Measurements from ENCODE around the gene ABCC12. TPM values are rescaled to one million over a fixed set of nuclear protein-coding genes. Genes with fewer than 3 reads are reported as not detected.

ABCC12 gene
- total and polyA plus RNA-seq, 2 of the 4 experiments (the other 2 are of a cell fraction): under 0.01 TPM; not detected in 1

DNA sequence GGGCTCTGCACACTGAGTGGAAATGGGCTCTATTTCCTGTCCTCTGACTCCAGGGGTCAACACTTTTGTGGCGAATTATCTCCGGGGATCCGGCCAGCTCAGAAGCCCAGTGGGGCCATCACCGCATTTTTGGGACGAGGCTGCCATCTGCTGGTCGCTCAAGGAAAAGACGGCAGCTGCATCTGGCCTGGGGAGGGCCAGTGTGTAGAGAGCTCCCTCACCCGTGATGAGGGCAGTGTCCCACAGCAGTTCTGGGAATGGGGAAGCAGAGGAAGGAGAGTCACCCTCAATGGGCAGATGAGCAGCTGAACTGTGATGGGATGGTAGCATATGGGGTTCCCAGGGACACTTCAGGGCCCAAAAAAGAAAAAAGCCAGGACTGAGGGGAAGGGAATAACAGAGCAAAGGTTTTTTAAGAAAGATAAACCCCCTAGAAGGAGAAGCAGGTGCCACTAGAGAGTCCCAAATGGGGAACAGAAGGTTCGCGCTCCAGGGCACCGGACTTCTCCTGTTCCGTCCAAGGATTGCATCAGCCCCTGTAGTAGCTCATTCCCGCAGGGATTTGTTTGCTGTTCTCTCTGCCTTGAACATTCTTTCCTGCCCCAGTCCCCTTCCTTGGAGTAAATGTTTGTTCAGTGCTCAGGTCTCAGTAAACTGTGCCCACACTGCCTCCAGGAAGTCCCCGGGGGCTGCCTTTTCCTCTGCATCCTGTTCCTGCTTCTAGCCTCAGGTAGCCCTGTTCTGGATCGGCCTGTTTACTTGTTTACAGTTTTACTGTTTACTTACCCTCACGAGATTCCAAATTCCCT lies 9.3 kb upstream of the ABCC12 start:
- Histone ChIP-seq H2BK15ac (ENCODE audit: low read depth, low read length) (no peak overlapping the region; the same call in 2 of the 3 replicates), H3K36me3 (ENCODE audit: control insufficient read depth, insufficient read depth, low read length) (no peaks in the 10 kb centered on the region), H4K91ac (ENCODE audit: insufficient read depth, low read depth, low read length) (peak overlapping the region; percentile 26; the same call in 1 of the 2 replicates), H3K27ac (ENCODE audit: insufficient read depth, low read length) (no peak overlapping the region), H3K56ac (ENCODE audit: extremely low read depth, insufficient read depth, low read length) (no peak overlapping the region), H3K4ac (ENCODE audit: low read depth, low read length) (peak overlapping the region; percentile 44; the same call in 1 of the 2 replicates), H3K23ac (ENCODE audit: low read depth, low read length) (no peak overlapping the region), H3K9me3 (ENCODE audit: control insufficient read depth, insufficient read depth, low read length) (no peaks in the 10 kb centered on the region), H3K79me1 (ENCODE audit: low read depth in 1 of 2, low read length in 2 of 2) (no peaks in the 10 kb centered on the region), H2BK120ac (ENCODE audit: low read depth, low read length) (peak overlapping the region; percentile 66), H4K20me1 (ENCODE audit: insufficient read depth, low read length) (no peaks in the 10 kb centered on the region), H3K9ac (ENCODE audit: low read depth, low read length) (no peak overlapping the region), H3K4me1 (ENCODE audit: control insufficient read depth, insufficient read depth, low read length) (no peaks in the 10 kb centered on the region; the same call in 1 of the 2 replicates), H4K5ac (ENCODE audit: low read depth, low read length) (no peak overlapping the region), H3K27me3 (ENCODE audit: control insufficient read depth, insufficient read depth, low read length) (peaks cover 2% of the 10 kb centered on the region; the same call in 1 of the 2 replicates), H3K18ac (ENCODE audit: low read depth, low read length) (no peak overlapping the region), H4K8ac (ENCODE audit: low read depth in 2 of 2, low read length in 2 of 2) (peak overlapping the region in 1 of 2 experiments; percentile 74; a peak in 1 of 4 replicates), H3K4me2 (ENCODE audit: low read depth, low read length) (peak overlapping the region; percentile 72), H2BK20ac (ENCODE audit: low read depth, low read length) (no peak overlapping the region), H2AFZ (replicated peaks; ENCODE audit: low read length, poor library complexity) (peak overlapping the region; percentile 72), H3K4me3 (ENCODE audit: insufficient read depth, low read depth, low read length) (no peak overlapping the region), H2BK5ac (ENCODE audit: low read depth, low read length, poor library complexity, severe bottlenecking) (no peak overlapping the region), H3K9me1 (ENCODE audit: insufficient read depth, low read length) (no peaks in the 10 kb centered on the region), H3K14ac (replicated peaks; ENCODE audit: low read depth, low read length) (no peak overlapping the region; the same call in 1 of the 2 replicates), H2AK5ac (ENCODE audit: low read depth, low read length) (no peak overlapping the region; the same call in 1 of the 2 replicates), H2AK9ac (replicated peaks; ENCODE audit: low read depth, low read length, poor library complexity) (peak overlapping the region; percentile 47)
- DNase-seq (peak; percentile 65), ATAC-seq (ENCODE audit: low read depth) (peak; percentile 99)
- in situ Hi-C loops (cut with MboI; ENCODE audit: low sequenced_read_pairs): loop anchor here (5.0 to 25.0 kb wide), 5 partner anchors 428 to 1218 kb away; partner anchors contain the start of genes ITFG1 and PHKB
- ChIA-PET CTCF (interaction anchor here (0.6 to 2.5 kb wide), 11 partner anchors 10 to 1222 kb away, joined by 3 to 26 read pairs (median 4); partner anchors contain the start of gene NETO2), POLR2A (ENCODE audit: unreplicated experiment) (no interaction called here)
- intact Hi-C loops (cut with micrococcal nuclease): loop anchor here (1.0 to 2.0 kb wide), 7 partner anchors 458 to 1310 kb away; partner anchors contain the start of genes ITFG1, NETO2 and PHKB
- no TSS peak for BruUV-seq (replicated peaks)
- dilution Hi-C loops (cut with HindIII; ENCODE audit: low sequenced_read_pairs, unreplicated experiment): no loop called here
- 7% methylated on average over 3 of the region's 16 CpGs; no CpG with 5 or more reads in 1 of the 2 experiments for WGBS, 2 experiments (ENCODE audit: extremely low coverage in 2 of 2, insufficient read length in 1 of 2)
- TF ChIP-seq MXI1 (IDR thresholded peaks at IDR 0.05; ENCODE audit: borderline replicate concordance, low read depth, low read length) (no peak), CEBPB (IDR thresholded peaks at IDR 0.05; ENCODE audit: low read depth, low read length) (peak; percentile 25; the same call in 1 of the 2 replicates), RAD21 (IDR thresholded peaks at IDR 0.05; ENCODE audit: low read length) (peak; percentile 98), RFX5 (IDR thresholded peaks at IDR 0.05; ENCODE audit: low read depth, low read length) (no peak), MAZ (IDR thresholded peaks at IDR 0.05; ENCODE audit: borderline replicate concordance, low read depth, low read length) (peak; percentile 83), SMC3 (IDR thresholded peaks at IDR 0.05; ENCODE audit: low read depth, low read length) (peak; percentile 96)
- TF ChIP-seq, protein P1, sequence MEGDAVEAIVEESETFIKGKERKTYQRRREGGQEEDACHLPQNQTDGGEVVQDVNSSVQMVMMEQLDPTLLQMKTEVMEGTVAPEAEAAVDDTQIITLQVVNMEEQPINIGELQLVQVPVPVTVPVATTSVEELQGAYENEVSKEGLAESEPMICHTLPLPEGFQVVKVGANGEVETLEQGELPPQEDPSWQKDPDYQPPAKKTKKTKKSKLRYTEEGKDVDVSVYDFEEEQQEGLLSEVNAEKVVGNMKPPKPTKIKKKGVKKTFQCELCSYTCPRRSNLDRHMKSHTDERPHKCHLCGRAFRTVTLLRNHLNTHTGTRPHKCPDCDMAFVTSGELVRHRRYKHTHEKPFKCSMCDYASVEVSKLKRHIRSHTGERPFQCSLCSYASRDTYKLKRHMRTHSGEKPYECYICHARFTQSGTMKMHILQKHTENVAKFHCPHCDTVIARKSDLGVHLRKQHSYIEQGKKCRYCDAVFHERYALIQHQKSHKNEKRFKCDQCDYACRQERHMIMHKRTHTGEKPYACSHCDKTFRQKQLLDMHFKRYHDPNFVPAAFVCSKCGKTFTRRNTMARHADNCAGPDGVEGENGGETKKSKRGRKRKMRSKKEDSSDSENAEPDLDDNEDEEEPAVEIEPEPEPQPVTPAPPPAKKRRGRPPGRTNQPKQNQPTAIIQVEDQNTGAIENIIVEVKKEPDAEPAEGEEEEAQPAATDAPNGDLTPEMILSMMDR (conservative IDR thresholded peaks at IDR 0.05; ENCODE audit: low read depth, low read length): peak; percentile 93
